ENCODE results near the gene CA7.

DNA sequence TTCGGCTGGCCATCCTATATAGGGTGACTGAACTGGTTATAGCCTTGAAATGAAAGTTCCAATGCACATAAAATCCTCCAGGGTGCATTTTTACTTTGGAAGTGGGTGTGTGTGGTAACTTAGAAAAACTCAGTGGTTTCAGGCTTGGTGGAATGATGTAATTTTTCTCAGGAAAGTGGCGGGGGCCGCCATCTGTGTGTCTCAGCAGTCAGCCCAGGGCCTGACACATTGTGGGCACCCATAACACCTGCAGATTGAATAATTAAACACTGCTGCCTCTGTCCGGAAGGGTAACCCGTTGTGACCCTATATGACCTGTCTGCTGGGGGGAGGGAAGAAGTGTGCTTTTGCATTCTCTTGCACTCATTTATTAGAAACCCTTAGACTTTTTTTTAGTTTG lies 33.9 kb downstream of the CA7 start:
- TF ChIP-seq POLR2A (IDR thresholded peaks at IDR 0.05; ENCODE audit: low read length) (no peak), GATA1 (IDR thresholded peaks at IDR 0.05; ENCODE audit: low read depth, low read length) (no peak)

All from erythroblast (primary cell).